GM23338 (cell line): ENCODE data around the gene EGF. TPM values are rescaled to one million over a fixed set of nuclear protein-coding genes. Genes with fewer than 3 reads are reported as not detected.

Experiments used
- ATAC-seq: fragments of 200-7000 bp; cut with Tn5 transposase; 3 replicates; pipeline ENCODE4 v1.9.1; 2020
- DNase-seq: peaks from one replicate; pipeline ENCODE4 v3.0.0-alpha.2; 2015; ENCODE audit warnings: low spot score
- H2AFZ ChIP-seq: fragments of 200-600 bp; sonication (generic); 2 replicates; pipeline ENCODE4 v1.8.0; 2016; ENCODE audit warnings: antibody characterized with exemption, mild to moderate bottlenecking, moderate library complexity
- H3F3A ChIP-seq: fragments of 200-600 bp; sonication (generic); replicated peaks from 2 replicates; pipeline ENCODE4 v1.8.0; 2017; ENCODE audit warnings: antibody characterized with exemption, mixed run types, low read depth
- H3K27ac ChIP-seq: fragments of 200-600 bp; sonication (generic); 2 replicates; pipeline ENCODE4 v1.6.1; 2016; ENCODE audit warnings: low read depth
- H3K27me3 ChIP-seq: fragments of 200-600 bp; sonication (generic); 2 replicates; pipeline ENCODE4 v1.8.0; 2016; ENCODE audit warnings: mild to moderate bottlenecking, mixed run types, moderate library complexity; ENCODE audit not compliant: insufficient read depth
- H3K36me3 ChIP-seq: fragments of 200-600 bp; sonication (generic); 2 replicates; pipeline ENCODE4 v1.8.0; 2016; ENCODE audit warnings: mild to moderate bottlenecking; ENCODE audit not compliant: insufficient read depth
- H3K4me1 ChIP-seq: fragments of 200-600 bp; sonication (generic); 2 replicates; pipeline ENCODE4 v1.8.0; 2016; ENCODE audit warnings: mild to moderate bottlenecking, moderate library complexity; ENCODE audit not compliant: insufficient read depth
- H3K4me2 ChIP-seq: fragments of 200-600 bp; sonication (generic); 2 replicates; pipeline ENCODE4 v1.7.1; 2017; ENCODE audit warnings: mixed run types
- H3K4me3 ChIP-seq: fragments of 200-600 bp; sonication (generic); 2 replicates; pipeline ENCODE4 v1.6.1; 2016; ENCODE audit warnings: mixed run types
- H3K79me2 ChIP-seq: fragments of 200-600 bp; sonication (generic); replicated peaks from 2 replicates; pipeline ENCODE4 v1.8.0; 2017; ENCODE audit warnings: mild to moderate bottlenecking; ENCODE audit not compliant: insufficient read depth
- H3K9me2 ChIP-seq: fragments of 200-600 bp; sonication (generic); 2 replicates; pipeline ENCODE4 v1.8.0; 2017; ENCODE audit not compliant: insufficient read depth
- H4K20me1 ChIP-seq: fragments of 200-600 bp; sonication (generic); replicated peaks from 2 replicates; pipeline ENCODE4 v1.8.0; 2017; ENCODE audit warnings: mild to moderate bottlenecking; ENCODE audit not compliant: insufficient read depth
- H3K27ac Mint-ChIP-seq: 2 replicates; pipeline ENCODE4 v1.8.0; 2020; ENCODE audit warnings: inconsistent platforms, mild to moderate bottlenecking, moderate library complexity, mixed read lengths
- H3K27me3 Mint-ChIP-seq: 3 replicates; pipeline ENCODE4 v1.8.0; 2022; ENCODE audit warnings: low read depth, mild to moderate bottlenecking, moderate library complexity, mixed read lengths, inconsistent platforms; ENCODE audit not compliant: insufficient read depth, poor library complexity
- H3K36me3 Mint-ChIP-seq: 3 replicates; pipeline ENCODE4 v1.8.0; 2021; ENCODE audit warnings: low read depth, mild to moderate bottlenecking, inconsistent platforms, moderate library complexity, mixed read lengths
- H3K4me1 Mint-ChIP-seq: 3 replicates; pipeline ENCODE4 v1.8.0; 2020; ENCODE audit warnings: mild to moderate bottlenecking, inconsistent platforms, mixed read lengths
- H3K4me3 Mint-ChIP-seq: 3 replicates; pipeline ENCODE4 v1.8.0; 2021; ENCODE audit warnings: moderate library complexity, mild to moderate bottlenecking, inconsistent platforms, mixed read lengths
- H3K9me3 Mint-ChIP-seq: 3 replicates; pipeline ENCODE4 v1.8.0; 2020; ENCODE audit warnings: moderate library complexity, mild to moderate bottlenecking, inconsistent platforms, mixed read lengths
- CREB1 ChIP-seq: fragments of 250-450 bp; sonication (Bioruptor Pico); IDR thresholded peaks from 2 replicates; pipeline ENCODE4 v1.5.0; 2020; ENCODE audit warnings: low read depth, mild to moderate bottlenecking, moderate library complexity
- CTCF ChIP-seq, 2 experiments: fragments of 200-600 bp in 1 of 2; sonication (generic) in 1 of 2; conservative IDR thresholded peaks; 2 replicates each; pipeline versions ENCODE4 v1.5.1 to v1.6.1; 2016 to 2017; ENCODE audit warnings: antibody characterized with exemption in 2 of 2, low read depth in 2 of 2, mild to moderate bottlenecking in 2 of 2, moderate library complexity in 1 of 2
- ETS1 ChIP-seq: IDR thresholded peaks from 2 replicates; pipeline ENCODE4 v1.6.1; 2016; ENCODE audit warnings: antibody characterized with exemption
- EZH2 ChIP-seq: fragments of 200-600 bp; sonication (generic); IDR thresholded peaks from one replicate; pipeline ENCODE4 v1.8.0; 2017; ENCODE audit warnings: antibody characterized with exemption, mild to moderate bottlenecking, low read depth; ENCODE audit not compliant: unreplicated experiment
- EZH2phosphoT487 ChIP-seq: fragments of 200-600 bp; sonication (generic); IDR thresholded peaks from one replicate; pipeline ENCODE4 v1.8.1; 2018; ENCODE audit warnings: antibody characterized with exemption; ENCODE audit not compliant: unreplicated experiment
- JUNB ChIP-seq: IDR thresholded peaks from one replicate; pipeline ENCODE4 v1.6.1; 2016; ENCODE audit warnings: antibody characterized with exemption; ENCODE audit not compliant: unreplicated experiment
- NANOG ChIP-seq: IDR thresholded peaks from 2 replicates; pipeline ENCODE4 v1.6.1; 2016; ENCODE audit warnings: antibody characterized with exemption, borderline replicate concordance
- POLR2AphosphoS5 ChIP-seq: IDR thresholded peaks from 2 replicates; pipeline ENCODE4 v1.6.1; 2016; ENCODE audit warnings: antibody characterized with exemption, low read depth
- REST ChIP-seq: IDR thresholded peaks from one replicate; pipeline ENCODE4 v1.6.1; 2018; ENCODE audit warnings: antibody characterized with exemption; ENCODE audit not compliant: unreplicated experiment
- STAT1 ChIP-seq: IDR thresholded peaks from one replicate; pipeline ENCODE4 v1.6.1; 2016; ENCODE audit warnings: antibody characterized with exemption; ENCODE audit not compliant: unreplicated experiment
- ZNF114 ChIP-seq: fragments of 250-450 bp; sonication (Bioruptor Pico); IDR thresholded peaks from 2 replicates; pipeline ENCODE4 v1.5.0; 2020; ENCODE audit warnings: mild to moderate bottlenecking, moderate library complexity
- ZNF331 ChIP-seq: fragments of 250-450 bp; sonication (Bioruptor Pico); IDR thresholded peaks from 2 replicates; pipeline ENCODE4 v1.5.0; 2020; ENCODE audit warnings: low read depth, mild to moderate bottlenecking, moderate library complexity
- ZNF462 ChIP-seq: fragments of 250-450 bp; sonication (Bioruptor Pico); IDR thresholded peaks from 2 replicates; pipeline ENCODE4 v1.5.0; 2020; ENCODE audit warnings: mild to moderate bottlenecking, moderate library complexity
- polyA plus RNA-seq: library from polyadenylated mRNA; unstranded; fragments of >200 nt; fragmentation: Nextera tagmentation; extraction: Ambion mirVana; gene quantifications from 2 replicates; pipeline ENCODE4 v1.2.1, GENCODE V29; 2016
- total RNA-seq: library from RNA; depleted of rRNA; stranded (reverse); fragments of >200 nt; shearing (Covaris generic); gene quantifications from 2 replicates; pipeline ENCODE4 v1.2.3, GENCODE V29; 2014

EGF gene
- total and polyA plus RNA-seq, 2 experiments from 2014 or later = 1.4 to 3.0 TPM

- no peak overlapping the region for H3K27ac Mint-ChIP-seq
- H3K36me3 Mint-ChIP-seq = no peaks in the 10 kb centered on the region
- ATAC-seq (no peak), DNase-seq (no peak)
- peaks cover 4% of the 10 kb centered on the region; the same call in 1 of the 2 replicates for H3K9me2 ChIP-seq
- H3F3A ChIP-seq = no peaks in the 10 kb centered on the region
- H3K27ac ChIP-seq = no peak overlapping the region
- no peaks in the 10 kb centered on the region for H3K27me3 ChIP-seq
- H3K4me3 ChIP-seq = no peak overlapping the region
- no peaks in the 10 kb centered on the region for H3K36me3 ChIP-seq
- H2AFZ ChIP-seq = no peak overlapping the region
- no peak overlapping the region for H3K4me2 ChIP-seq
- H3K27me3 Mint-ChIP-seq = peaks cover 2% of the 10 kb centered on the region
- TF ChIP-seq STAT1 = no peak
- TF ChIP-seq EZH2 = no peak
- TF ChIP-seq POLR2AphosphoS5 = no peak
- TF ChIP-seq NANOG = no peak
- no peak for TF ChIP-seq ZNF331 (CRISPR knock-in tag)
- no peak for TF ChIP-seq ETS1
- no peak for TF ChIP-seq ZNF114 (CRISPR knock-in tag)
- no peak for TF ChIP-seq CTCF (conservative IDR thresholded peaks at IDR 0.05; ENCODE audit: low read depth in 2 of 2)
- TF ChIP-seq EZH2phosphoT487 = no peak
- TF ChIP-seq JUNB = no peak
- TF ChIP-seq CREB1 (CRISPR knock-in tag) = no peak
- TF ChIP-seq ZNF462 (CRISPR knock-in tag) = no peak
- TF ChIP-seq REST = no peak
- peaks cover 6% of the 10 kb centered on the region; the same call in 1 of the 3 replicates for H3K4me1 Mint-ChIP-seq
- H3K79me2 ChIP-seq = no peaks in the 10 kb centered on the region
- H3K9me3 Mint-ChIP-seq = no peaks in the 10 kb centered on the region
- no peaks in the 10 kb centered on the region for H3K4me1 ChIP-seq
- no peaks in the 10 kb centered on the region for H4K20me1 ChIP-seq
- H3K4me3 Mint-ChIP-seq = no peak overlapping the region
These were observed 31.1 kb downstream of the EGF start for GRCh38 chr4:109943745-109944144.
